ENCODE data around the gene ANKS4B.

- TF ChIP-seq CTCF (conservative IDR thresholded peaks at IDR 0.05; ENCODE audit: low read depth in 2 of 2) (no peak), EZH2 (IDR thresholded peaks at IDR 0.05; ENCODE audit: low read depth, unreplicated experiment) (no peak), POLR2AphosphoS5 (IDR thresholded peaks at IDR 0.05; ENCODE audit: low read depth) (no peak), JUNB (IDR thresholded peaks at IDR 0.05; ENCODE audit: unreplicated experiment) (no peak), ZNF462 (CRISPR knock-in tag; IDR thresholded peaks at IDR 0.05) (no peak), NANOG (IDR thresholded peaks at IDR 0.05; ENCODE audit: borderline replicate concordance) (no peak)
Measured at GRCh38 chr16:21274172-21274726, 40.8 kb downstream of the ANKS4B start.

Data from GM23338 (cell line).